HG03064 (cell line): Measurements from ENCODE around the gene SEMA5B.

ENCODE experiments used
- ATAC-seq: cut with Tn5 transposase; IDR thresholded peaks from one replicate; pipeline ENCODE4 v1.9.1; 2021; ENCODE audit warnings: low read depth; ENCODE audit not compliant: unreplicated experiment

SEMA5B gene

GRCh38 chr3:122975163-122975923, 52.2 kb downstream of the SEMA5B start:
- ATAC-seq: no peak

GRCh38 chr3:122974764-122975162, 52.8 kb downstream of the SEMA5B start:
- ATAC-seq: no peak

- ATAC-seq: no peak
Observed at GRCh38 chr3:122973893-122974615, 53.5 kb downstream of the SEMA5B start.

- ATAC-seq: no peak
Observed at GRCh38 chr3:122972141-122972540, 55.4 kb downstream of the SEMA5B start.

GRCh38 chr3:122969585-122970469, 57.7 kb downstream of the SEMA5B start:
- ATAC-seq: no peak

GRCh38 chr3:122967765-122968164, 59.8 kb downstream of the SEMA5B start:
- ATAC-seq: no peak

GRCh38 chr3:122967356-122967755, 60.2 kb downstream of the SEMA5B start:
- ATAC-seq: no peak

- no peak for ATAC-seq
Observed at GRCh38 chr3:122966045-122966444, 61.5 kb downstream of the SEMA5B start.

- ATAC-seq: no peak
Observed at GRCh38 chr3:122964811-122965210, 62.8 kb downstream of the SEMA5B start.

- ATAC-seq: no peak
Observed at GRCh38 chr3:122962149-122962548, 65.4 kb downstream of the SEMA5B start.

GRCh38 chr3:122961146-122961545, 66.4 kb downstream of the SEMA5B start:
- ATAC-seq: no peak

GRCh38 chr3:122960652-122961051, 66.9 kb downstream of the SEMA5B start:
- ATAC-seq: no peak

- no peak for ATAC-seq
Observed at GRCh38 chr3:122959339-122959738, 68.2 kb downstream of the SEMA5B start.

- ATAC-seq: no peak
Observed at GRCh38 chr3:122957707-122958689, 69.6 kb downstream of the SEMA5B start.

- no peak for ATAC-seq
Observed at GRCh38 chr3:122956693-122957455, 70.7 kb downstream of the SEMA5B start.

- no peak for ATAC-seq
Observed at GRCh38 chr3:122955916-122956692, 71.5 kb downstream of the SEMA5B start.

GRCh38 chr3:122952520-122952919, 75.0 kb downstream of the SEMA5B start:
- no peak for ATAC-seq

- no peak for ATAC-seq
Observed at GRCh38 chr3:122948408-122948807, 79.2 kb downstream of the SEMA5B start.
